ENCODE results near the gene APOB.
"Not testable (repeated sequence)": the region's sequence is repeated elsewhere in the genome, so short reads cannot be mapped to it uniquely, and the experiment has no call there.

Gene APOB

DNA sequence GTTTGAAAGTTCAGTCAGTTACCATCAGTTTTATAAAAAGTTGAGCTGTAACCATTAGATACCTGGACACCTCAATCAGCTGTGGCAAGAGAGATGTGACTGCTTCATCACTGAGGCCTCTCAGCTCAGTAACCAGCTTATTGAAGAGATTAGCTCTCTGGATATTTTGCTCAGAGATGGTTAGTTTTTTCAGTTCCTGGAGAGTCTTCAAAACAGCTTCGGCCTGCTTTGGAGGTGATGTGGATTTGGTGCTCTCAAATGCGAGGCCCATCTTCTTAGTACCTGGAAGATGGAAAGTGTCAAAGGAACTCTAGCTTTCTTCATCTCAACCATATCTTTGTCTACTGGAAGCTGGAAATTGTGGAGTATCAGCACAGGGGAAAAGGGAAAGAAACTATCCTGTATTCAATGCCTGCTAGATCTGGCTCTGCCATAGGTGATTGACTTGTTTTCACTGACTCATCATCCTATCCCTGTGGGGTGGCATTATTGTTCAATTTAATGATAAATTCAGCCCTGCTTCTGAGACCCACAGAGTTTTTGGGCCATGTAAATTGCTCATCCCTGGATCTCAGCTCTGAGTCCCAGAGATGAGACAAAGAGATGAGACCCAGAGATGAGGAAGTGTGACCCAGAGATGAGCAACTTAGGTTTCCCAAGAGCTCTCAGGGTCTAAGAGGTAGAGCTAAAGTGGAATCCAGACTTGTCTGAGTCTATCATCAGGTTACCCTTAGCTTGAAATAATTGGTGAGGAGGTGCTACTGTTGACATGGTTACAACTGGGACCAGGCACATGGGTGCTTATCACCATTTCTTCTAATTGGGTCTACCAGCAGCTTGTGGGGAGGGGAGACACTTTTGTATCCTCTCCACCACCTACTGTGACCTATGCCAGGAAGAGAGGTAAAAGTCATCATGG lies 10.4 kb downstream of the APOB start:
- DNase-seq = no peak

DNA sequence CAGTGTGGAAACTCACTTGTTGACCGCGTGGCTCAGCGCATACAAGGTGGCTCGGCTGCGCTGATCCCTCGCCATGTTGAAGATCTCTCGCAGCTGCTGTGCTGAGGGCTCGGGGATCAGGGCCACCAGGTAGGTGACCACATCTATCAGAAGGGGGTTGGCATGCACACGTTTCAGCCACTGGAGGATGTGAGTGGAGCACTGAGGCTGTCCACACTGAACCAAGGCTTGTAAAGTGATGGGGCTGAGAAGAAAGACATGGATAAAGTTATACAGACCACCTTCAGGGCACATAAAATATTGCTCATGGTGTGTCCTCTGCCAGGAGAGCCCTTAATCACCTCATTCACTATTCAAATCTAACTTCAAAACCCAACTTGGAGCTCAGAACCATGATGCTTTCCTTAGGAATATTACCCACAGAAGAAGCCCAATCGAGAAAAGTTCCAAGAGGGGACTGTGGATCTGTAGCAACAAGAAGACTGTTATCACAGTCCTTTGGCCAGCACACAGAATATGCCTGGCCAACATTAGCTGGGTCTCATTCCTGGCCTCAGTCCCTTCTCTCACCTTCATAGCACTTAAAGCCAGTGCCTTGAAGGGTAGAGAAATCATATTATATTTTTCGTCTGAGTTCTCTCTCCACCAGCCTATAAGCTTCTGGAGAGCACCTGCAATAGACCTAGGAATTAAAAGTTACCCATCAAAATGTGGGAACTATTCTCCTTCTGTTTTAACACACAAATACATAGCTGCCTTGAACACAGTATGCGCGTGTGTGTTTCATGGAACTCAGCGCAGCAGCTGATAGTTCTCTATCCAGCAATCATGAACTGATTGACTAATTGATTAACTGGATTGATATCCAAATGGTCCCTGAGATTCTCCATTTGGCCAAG lies 11.3 kb downstream of the APOB start:
- DNase-seq = no peak

DNA sequence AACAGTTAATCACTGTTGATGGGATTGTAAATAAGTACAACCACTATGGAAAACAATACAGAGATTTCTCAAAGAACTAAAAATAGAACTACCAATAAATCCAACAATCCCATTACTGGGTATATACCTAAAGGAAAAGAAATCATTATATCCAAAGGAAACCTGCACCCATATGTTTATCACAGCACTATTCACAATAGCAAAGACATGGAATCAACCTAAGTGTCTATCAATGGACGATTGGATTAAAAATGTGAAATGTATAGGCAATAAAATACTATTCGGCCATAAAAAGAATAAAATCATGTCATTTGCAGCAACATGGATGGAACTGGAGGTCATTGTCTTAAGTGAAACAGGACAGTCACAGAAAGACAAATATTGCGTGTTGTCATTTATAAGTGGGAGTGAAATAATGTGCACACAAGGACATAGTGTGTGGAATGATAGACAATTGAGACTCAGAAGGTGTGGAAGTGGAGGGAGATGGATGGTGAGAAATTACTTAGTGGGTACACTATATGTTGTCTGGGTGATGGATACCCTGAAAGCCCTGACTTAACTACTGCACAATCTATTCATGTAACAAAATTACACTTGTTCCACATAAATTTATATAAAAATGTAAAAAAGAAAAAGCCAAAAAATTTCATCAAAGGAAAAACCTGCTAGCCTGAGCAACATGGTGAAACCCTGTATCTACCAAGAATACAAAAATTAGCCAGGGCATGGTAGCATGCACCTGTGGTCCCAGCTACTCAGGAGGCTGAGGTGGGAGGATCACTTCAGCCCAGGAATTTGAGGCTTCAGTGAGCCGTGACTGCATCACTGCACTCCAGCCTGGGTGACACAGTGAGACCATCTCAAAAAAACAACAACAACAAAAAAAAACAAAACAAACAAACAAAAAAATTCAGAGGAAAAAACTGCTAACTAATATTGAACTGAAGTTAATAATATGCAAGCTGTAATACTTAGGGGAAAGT lies 12.6 kb downstream of the APOB start:
- DNase-seq = no peak

DNA sequence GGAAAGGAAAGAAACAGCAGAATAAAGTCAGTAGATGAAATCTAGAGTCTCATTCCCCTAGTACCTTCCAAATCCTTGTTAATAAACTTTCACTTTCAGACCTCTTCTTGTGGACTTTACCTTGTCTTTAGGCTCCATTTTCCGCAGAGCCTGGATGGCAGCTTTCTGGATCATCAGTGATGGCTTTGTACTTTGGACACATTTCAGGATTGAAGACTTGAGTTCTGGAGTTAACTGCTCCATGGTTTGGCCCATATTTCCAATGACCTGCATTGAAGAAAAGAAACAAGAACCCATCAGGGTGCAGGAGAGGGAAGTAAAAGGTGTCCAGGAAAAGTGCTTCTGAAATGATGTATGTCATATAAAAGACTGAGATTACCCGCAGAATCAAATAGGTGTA lies 14.4 kb downstream of the APOB start:
- DNase-seq = no peak

DNA sequence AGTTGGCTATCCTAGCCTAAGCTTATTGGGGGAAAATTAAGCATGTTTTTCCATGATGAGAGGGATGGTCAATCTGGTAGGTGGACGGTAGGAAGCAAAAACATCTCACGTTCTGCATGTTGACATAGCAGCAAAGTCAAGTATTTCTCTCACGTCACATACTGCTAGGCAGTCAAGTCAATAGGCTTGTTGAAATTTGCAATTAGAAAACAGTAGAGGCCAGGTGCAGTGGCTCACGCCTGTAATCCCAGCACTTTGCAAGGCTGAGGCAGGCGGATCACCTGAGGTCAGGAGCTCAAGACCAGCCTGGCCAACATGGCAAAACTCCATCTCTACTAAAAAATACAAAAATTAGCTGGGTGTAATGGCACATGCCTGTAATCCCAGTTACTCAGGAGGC lies 14.9 kb downstream of the APOB start:
- not testable (repeated sequence) for DNase-seq

DNA sequence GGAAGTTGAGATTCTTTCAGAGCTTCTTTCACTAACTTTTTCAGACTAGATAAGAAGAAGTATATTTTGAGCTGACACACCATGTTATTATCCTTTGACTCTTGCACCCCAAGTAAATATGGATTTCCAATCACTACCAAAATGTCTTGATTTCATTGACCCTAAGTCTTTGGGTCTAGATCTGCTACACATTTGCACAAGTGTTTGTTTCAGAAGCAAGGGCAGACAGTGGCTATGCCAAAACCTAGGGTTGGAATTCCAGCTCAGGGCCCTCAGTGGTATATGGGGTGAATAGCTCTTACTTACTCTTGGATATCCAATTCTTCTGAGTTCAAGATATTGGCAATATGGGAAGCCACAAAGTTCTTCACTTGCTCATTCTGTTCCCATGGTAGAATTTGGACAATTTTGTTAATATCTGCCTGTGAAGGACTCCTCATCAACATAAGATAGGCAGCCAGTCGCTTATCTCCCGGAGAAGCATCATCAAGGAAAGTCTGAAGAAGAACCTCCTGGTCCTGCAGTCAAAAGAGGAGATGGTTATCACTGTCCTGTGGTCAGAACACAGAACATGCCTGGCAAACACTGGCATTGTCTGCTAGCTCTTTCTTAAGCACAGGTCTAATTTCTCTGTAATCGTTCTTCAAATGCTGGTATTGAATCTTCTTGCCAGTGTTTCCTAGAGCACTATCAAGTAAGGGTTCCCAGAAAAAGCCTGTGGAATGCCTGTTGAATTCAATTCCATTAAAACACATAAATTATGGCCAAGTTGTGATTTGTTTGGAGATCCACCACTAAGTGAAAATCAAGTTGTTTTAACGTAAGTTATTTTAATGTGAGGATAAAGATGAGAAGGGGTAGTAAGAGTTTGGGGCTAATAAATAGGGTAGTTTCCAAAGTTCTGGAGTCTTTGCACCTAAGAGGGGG lies 15.6 kb downstream of the APOB start:
- DNase-seq = no peak

DNA sequence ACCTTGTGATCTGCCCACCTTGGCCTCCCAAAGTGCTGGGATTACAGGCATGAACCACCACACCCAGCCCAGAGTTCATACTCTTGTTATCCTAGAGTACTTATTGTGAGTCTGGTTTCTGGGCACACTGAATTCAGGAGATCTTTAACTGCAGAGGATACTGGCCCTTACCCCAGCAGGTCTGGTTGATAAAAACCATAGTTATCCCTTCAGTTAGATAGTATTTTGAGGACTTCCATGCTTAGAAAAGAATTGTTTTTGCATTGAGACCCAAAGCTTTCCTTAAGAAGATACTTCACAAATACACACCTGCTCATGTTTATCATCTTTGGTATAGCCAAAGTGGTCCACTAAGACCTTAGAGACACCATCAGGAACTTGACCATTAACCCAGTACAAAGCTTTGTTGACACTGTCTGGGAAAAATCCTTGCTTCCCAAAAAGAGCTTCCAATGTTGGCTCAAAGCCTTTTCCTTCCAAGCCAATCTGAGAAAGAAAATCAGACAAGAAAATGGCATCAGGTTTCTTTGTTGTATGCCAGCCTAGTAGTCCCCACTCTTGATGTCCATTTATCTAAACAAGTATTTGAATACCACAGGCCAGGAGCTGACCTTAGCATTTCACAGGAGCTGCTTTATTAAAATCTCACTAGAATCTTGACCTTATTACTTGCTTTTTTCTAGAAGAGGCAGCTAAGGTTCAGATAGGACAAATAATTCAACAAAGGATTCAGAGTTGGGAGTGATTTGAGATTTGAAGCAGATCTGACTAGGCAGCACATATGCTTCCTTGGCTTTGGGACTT lies 17.2 kb downstream of the APOB start:
- DNase-seq = no peak

DNA sequence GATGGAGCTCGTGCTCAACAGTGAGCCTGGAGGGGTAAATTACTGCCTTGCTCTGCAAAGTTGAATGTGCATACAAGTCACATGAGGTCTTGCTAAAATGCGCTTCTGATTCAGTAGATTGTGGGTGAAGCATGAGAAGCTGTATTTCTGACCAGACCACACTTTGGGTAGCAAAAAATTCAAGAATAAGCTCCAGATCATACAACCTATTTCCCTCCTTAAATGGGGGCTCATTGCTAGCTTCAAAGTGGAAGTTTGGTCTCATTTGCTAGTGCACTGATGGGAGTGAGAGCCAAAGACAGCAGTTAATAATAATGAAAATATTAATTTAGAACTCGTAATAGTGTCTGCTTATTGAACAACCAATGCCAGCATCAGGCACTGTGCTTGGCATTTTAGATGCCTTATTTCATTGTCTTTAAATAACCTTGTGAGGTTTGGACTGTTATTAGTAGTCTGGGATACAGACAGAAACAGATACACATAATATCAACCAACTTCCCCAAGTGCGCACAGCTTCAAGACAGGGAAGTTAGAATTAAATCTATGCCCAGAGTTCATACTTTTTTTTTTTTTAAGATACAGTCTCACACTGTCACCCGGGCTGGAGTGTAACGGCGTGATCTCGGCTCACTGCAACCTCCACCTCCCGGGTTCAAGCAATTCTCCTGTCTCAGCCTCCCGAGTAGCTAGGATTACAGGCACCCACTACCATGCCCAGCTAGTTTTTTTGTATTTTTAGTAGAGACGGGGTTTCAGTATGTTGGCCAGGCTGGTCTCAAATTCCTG lies 18.0 kb downstream of the APOB start:
- DNase-seq = no peak

DNA sequence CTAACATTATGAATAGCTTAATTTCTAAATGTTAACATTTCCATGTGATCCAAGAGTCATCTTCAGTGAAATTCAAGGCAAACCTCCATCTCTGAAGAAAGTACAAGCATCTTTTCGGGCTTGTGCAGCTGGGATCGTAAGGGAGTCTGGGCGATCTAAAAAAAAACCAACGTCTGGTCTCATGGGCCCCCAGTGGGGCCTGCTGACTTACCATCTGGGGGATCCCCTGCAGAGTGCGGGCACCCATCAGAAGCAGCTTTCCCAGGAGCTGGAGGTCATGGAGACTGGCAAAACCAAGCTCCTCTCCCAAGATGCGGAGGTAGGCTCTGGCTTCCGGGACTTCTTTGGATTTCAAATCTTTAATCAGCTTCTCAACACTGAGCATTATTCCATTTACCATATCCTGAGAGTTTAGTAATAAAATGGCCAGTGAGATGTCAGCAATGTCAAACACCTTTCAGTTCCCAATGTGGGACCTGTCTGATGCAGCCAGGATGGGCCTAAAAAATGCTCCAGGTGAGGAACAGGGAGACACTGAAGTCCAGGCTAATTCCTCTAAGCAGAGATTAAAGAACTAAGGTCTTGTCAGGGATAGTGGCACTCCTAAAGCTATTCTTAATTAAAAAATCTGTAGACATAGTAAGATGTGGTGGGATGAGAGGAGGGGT lies 19.0 kb downstream of the APOB start:
- no peak for DNase-seq

DNA sequence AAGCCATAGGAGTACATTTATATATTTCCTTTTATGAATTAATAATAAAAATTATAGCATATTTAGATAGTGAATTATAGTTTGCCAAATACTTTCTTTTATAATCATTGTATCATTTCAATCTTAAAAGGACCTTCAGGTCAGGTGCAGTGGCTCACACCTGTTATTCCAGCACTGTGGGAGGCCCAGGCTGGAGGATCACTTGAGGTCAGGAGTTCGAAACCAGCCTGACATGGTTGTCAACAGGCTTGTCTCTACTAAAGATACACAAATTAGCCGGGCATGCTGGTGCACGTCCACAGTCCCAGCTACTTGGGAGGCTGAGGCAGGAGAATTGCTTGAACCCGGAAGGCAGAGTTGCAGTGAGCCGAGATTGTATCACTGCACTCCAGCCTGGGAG lies 19.7 kb downstream of the APOB start:
- no peak for DNase-seq

DNA sequence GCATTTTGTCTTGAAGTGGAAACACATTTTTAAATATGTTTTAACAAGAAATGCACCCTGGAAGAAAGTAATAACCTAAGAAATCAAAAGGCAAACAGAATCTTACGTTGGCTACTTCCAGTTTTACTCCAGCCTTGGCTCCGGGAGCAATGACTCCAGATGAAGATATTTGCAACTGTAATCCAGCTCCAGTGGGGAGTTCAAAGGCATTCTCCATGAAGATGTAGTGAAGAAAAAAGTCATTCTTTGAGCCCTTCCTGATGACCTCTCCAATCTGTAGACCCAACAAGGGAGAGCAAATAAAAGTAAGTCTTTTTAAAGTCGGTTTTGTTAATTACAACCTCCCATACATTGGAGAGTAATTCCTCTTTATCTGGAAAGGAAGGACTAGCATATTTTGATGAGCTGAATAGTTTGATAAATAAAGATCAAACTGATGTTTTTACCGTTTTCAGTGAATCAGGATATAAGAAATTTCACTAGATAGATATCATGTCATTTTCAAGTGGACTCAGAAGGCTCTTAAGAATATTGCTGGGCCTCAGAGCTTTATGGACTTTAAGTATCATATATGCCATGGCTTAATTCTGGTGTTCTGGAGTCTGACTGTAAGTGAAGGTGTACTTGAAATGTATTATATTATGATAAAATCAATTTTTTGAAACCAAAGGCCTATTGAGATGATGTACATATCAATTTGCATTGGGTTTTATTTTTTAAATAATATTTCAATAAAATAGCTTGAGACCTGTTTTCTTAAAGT lies 20.3 kb downstream of the APOB start:
- DNase-seq = no peak

DNA sequence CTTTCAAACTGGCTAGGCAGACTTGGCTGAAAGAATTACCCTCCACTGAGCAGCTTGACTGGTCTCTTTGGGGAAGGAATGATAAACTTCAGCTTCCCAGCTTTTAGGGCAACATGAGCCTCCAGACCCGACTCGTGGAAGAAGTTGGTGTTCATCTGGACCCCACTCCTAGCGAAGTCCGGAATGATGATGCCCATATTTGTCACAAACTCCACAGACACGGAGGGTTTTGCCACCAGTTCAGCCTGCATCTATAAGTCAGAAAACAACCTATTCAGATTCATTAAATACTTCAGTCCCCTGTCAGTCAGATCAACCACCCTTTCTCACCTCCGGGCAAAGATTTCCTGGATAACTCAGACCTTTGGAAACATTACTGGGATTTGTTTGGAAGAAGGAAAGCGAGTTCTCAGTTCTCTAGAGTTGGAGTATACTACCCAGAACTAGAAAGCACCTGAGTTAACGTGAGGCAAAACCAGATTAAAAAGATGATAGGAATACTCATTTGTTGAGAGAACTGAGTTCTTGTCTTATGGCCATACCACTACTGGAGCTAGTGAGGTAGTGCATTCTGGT lies 21.0 kb downstream of the APOB start:
- no peak for DNase-seq

DNA sequence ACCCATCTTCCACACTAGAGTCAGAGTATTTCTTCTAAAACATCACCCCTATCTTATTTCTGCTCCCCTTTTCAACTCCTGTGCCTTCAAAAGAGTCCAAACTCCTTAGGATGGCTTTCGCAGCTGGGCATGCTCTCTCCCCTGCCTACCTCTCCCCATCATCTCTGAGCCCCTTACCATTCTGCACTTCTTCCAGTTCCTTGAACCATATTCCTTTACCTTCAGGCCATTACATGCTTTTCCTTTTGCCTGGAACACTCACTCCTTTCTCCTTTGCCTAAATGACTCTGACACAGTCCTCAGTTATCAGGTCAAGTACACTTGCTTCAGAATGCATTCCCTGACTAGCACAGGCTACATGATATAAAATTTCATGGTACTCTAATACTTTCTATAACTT lies 22.4 kb downstream of the APOB start:
- no peak for DNase-seq

DNA sequence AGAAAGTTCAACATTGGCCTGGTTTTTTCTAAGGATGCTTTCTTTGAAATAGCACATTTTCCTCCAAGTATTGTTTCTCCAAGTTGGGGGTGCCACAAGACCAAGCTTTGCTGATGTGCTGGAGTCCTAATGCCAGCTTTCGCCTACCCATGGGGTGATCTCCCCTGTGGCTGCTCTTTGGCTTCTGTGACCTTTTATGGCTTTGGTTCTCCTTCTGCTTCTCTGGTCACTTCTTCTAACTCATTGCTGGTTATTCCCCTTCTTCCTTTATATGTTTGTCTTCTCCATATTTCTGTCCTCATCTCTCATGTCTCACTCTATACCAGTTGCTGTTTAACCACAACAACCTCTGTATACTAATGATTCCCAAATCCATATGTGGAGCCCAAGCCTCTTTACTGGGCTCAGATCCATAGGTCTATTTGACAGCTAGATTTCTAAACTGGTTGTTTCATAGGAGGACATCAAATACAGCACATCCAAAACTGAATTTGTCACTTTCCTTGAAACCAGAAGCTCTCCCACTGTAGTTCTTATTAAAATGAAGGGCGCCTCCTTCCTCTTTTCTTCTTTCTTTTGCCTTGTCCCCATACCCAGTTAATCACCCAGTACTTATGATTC lies 23.1 kb downstream of the APOB start:
- DNase-seq = no peak

DNA sequence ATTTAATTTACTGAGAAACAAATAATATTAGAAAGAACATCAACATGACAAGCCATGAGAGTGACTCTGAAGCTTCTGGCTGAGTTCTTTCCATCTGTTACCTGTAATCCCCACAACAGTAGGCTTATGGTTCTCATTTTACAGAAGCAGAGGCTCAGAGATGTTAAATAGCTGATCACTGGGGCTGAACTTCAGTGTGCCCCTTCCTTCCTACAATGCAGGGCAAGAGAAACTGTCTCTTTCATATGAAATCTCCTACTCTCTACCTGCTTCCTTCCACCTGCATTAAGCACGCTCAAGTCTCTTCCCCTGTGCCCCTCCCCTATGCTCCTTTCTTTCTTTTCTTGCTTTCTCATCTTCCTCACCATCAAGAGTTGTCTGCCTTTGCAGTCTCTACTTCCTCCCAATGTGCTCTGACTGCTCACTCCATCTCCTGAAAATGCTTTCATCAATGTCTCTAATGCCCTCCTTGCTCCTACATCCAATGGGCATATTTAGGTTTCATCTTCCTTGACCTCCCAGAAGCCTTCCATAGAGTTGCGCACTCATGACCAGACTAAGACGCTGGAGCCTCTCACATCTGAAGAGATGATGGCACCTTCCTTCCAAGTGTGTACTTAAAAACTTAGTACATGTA lies 23.7 kb downstream of the APOB start:
- DNase-seq = no peak

DNA sequence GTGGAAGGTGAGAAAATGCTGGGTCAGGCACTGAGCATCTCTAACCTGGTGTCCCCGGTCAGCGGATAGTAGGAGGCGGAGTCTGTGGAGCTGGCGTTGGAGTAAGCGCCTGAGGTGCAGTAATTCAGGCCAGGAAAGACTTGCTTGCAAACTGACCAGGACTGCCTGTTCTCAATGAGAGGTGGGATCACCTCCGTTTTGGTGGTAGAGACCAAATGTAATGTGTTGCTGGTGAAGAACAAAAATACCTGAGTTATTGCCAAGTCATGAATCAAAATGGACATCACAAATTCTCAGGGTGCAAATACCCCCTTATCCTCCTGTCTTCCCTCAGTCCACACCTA lies 24.2 kb downstream of the APOB start:
- no peak for DNase-seq

DNA sequence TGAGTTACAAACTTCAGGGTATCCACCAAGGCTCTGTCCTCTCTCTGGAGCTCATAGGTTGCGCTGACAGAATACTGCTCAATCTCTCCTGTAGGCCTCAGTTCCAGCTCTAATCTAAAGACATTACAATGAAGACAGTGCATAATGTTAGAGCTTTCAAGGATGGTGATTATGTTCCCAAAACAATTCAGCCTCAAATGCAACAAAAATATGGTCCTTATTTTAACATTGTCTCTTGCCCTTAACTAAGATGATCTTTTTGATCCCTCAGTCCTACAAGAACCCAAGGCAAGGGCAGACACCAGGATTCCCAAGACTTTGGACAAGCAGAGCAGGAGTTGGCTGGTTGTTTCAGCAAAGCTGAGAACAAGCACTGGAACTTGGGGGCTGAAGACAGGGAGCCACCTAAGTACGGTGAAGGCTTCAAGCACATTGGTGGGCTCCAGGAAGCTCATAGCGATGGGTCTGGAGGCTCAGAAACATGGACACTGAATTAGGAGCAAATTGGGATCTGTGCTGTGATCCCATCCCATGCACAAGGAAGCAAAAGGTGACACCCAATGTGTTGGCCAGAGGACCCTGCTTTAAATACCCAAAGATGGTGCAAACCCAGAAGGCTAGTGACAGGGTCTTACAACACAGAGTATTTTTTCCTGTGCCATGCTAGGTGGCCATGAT lies 24.7 kb downstream of the APOB start:
- DNase-seq = no peak

All from femur (tissue), 1 donor.